Measurements from ENCODE around the gene BANF2. TPM values are rescaled to one million over a fixed set of nuclear protein-coding genes. Genes with fewer than 3 reads are reported as not detected.
A peak's percentile ranks its signal among the peaks of the same experiment; 100 is the strongest.

BANF2 gene
- total and polyA plus RNA-seq, 12 donors, result not detected

GRCh38 chr20:17652411-17652810, 47.4 kb upstream of the BANF2 start:
- Histone ChIP-seq H3K27me3 (no peaks in the 10 kb centered on the region), H3K36me3 (peaks cover 0 to 56% (median 3%) of the 10 kb centered on the region in 9 donors), H3K27ac (no peak overlapping the region), H3K4me3 (no peak overlapping the region), H3K9me3 (no peaks in the 10 kb centered on the region), H3K4me1 (peaks cover 3 to 75% (median 55%) of the 10 kb centered on the region in 9 donors)
- 84 to 86% methylated on average over 10 of the region's 10 CpGs for WGBS, 2 donors
- ATAC-seq (no peak), DNase-seq (no peak)
- no peak for TF ChIP-seq CTCF (IDR thresholded peaks at IDR 0.05)
- intact Hi-C loops (cut with DNase I), result no loop called here

- intact Hi-C loops (cut with DNase I), result no loop called here
- peaks cover under 1 to 59% (median 38%) of the 10 kb centered on the region in 9 donors for H3K4me1 ChIP-seq
- ATAC-seq (no peak), DNase-seq (no peak)
- 92 to 94% methylated on average over 11 of the region's 11 CpGs for whole genome bisulfite sequencing, 2 donors
- no peak overlapping the region for H3K4me3 ChIP-seq
- no peaks in the 10 kb centered on the region for H3K27me3 ChIP-seq
- no peak for TF ChIP-seq CTCF (IDR thresholded peaks at IDR 0.05)
- peaks cover 0 to 69% (median 12%) of the 10 kb centered on the region in 9 donors for H3K36me3 ChIP-seq
- H3K27ac ChIP-seq, result no peak overlapping the region
- peaks cover 0 to 8% (median 0%) of the 10 kb centered on the region in 11 donors for H3K9me3 ChIP-seq
These were observed 45.7 kb upstream of the BANF2 start for GRCh38 chr20:17653835-17654648.

DNA sequence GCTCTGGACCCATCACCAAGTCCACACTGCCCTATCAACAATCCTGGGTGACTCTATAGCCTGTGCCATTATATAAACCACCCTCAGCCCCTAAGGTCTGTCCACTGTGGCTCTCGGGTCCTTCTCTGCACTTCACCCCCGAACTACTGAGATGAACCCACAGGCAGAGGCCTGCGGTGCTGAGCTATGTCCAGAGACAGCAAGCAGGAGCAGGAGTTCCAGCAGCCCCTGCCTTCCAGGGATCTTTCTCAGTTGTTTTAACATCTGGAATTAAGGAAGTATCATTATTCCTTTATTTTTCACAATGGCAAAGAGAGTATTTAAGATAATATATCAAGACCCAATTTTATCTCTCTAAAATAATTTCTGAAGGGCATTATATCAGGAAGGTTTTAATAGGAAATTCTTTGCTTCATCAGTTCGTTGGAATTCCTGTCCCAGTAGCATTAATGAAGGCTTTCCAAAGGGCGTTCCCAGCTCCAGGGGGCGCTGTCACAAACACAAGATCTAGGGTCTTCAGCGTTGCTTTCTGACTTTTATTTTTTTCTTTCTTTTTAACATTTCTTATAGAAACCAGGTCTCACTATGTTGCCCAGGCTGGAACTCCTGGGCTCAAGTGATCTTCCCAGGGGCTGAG, 45.0 kb upstream of the BANF2 start:
- Histone ChIP-seq H3K9me3 (peaks cover 0 to 8% (median 0%) of the 10 kb centered on the region in 11 donors), H3K4me3 (no peak overlapping the region), H3K27ac (no peak overlapping the region), H3K36me3 (peaks cover 0 to 73% (median 12%) of the 10 kb centered on the region in 9 donors), H3K27me3 (no peaks in the 10 kb centered on the region), H3K4me1 (peaks cover 0 to 52% (median 31%) of the 10 kb centered on the region in 9 donors)
- DNase-seq (peak in 1 of 2 donors; percentile 46), ATAC-seq (peak in 1 of 8 donors; percentile 9)
- intact Hi-C loops (cut with DNase I), result loop anchor here in 1 of 10 donors (5.0 kb wide), 1 partner anchor 243 kb away; no protein-coding TSS in a partner anchor
- peak in 8 of 9 donors; percentile 41 to 77 (median 68) for TF ChIP-seq CTCF (IDR thresholded peaks at IDR 0.05)
- WGBS, 2 donors, result 53 to 54% methylated on average over 7 of the region's 7 CpGs

- intact Hi-C loops (cut with DNase I), result loop anchor here in 1 of 10 donors (5.0 kb wide), 1 partner anchor 242 kb away; no protein-coding TSS in a partner anchor
- H3K4me1 ChIP-seq, result peaks cover 0 to 50% (median 30%) of the 10 kb centered on the region in 9 donors
- WGBS, 2 donors, result 67 to 71% methylated on average over 7 of the region's 7 CpGs
- H3K9me3 ChIP-seq, result peaks cover 0 to 8% (median 0%) of the 10 kb centered on the region in 11 donors
- H3K27ac ChIP-seq, result no peak overlapping the region
- DNase-seq (no peak), ATAC-seq (peak in 1 of 8 donors; percentile 27)
- peak in 1 of 9 donors; percentile 15 for TF ChIP-seq CTCF (IDR thresholded peaks at IDR 0.05)
- H3K4me3 ChIP-seq, result no peak overlapping the region
- no peaks in the 10 kb centered on the region for H3K27me3 ChIP-seq
- H3K36me3 ChIP-seq, result peaks cover 0 to 76% (median 12%) of the 10 kb centered on the region in 9 donors
These were observed 44.5 kb upstream of the BANF2 start for GRCh38 chr20:17655286-17655651.
